Measurements from ENCODE around the gene SLC13A3.

DNA sequence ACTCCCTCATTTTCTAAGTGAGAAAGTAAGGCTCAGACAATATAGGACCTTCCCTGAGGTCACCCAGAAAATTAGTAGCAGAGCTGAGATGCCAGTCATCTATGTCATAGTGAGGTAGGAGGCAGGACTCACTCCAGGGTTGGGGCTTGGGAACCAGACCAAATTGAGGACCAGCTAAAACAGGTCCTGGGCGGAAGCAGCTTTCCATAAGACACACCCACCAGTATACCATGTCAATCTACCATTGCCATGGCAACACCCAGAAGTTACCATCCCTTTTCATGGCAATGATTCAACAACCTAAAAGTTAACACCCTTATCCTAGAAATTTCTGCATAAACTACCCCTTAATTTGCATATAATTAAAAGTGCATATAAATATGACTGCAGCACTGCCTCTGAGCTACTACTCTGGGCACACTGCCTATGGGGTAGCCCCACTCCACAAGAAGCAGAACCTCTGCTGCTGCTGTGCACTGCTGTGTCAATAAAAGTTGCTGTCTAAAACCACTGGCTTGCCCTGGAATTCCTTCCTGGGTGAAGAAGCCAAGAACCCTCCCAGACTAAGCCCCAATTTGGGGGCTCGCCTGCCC, 70.5 kb downstream of the SLC13A3 start:
- TF ChIP-seq, protein P1, sequence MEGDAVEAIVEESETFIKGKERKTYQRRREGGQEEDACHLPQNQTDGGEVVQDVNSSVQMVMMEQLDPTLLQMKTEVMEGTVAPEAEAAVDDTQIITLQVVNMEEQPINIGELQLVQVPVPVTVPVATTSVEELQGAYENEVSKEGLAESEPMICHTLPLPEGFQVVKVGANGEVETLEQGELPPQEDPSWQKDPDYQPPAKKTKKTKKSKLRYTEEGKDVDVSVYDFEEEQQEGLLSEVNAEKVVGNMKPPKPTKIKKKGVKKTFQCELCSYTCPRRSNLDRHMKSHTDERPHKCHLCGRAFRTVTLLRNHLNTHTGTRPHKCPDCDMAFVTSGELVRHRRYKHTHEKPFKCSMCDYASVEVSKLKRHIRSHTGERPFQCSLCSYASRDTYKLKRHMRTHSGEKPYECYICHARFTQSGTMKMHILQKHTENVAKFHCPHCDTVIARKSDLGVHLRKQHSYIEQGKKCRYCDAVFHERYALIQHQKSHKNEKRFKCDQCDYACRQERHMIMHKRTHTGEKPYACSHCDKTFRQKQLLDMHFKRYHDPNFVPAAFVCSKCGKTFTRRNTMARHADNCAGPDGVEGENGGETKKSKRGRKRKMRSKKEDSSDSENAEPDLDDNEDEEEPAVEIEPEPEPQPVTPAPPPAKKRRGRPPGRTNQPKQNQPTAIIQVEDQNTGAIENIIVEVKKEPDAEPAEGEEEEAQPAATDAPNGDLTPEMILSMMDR (IDR thresholded peaks at IDR 0.05) = no peak
- TF ChIP-seq POLR2A (IDR thresholded peaks at IDR 0.05) = no peak
